NCI-H460 (cell line): ENCODE data around the gene CCDC43. TPM values are rescaled to one million over a fixed set of nuclear protein-coding genes. Genes with fewer than 3 reads are reported as not detected.

Source experiments
- DNase-seq: peaks from one replicate; pipeline ENCODE4 v3.0.0-alpha.2; 2016; ENCODE audit warnings: low read depth; ENCODE audit errors: extremely low read depth
- small RNA-seq, 2 experiments: library from RNA; depleted of rRNA; stranded (forward); fragments of <200 nt; gene quantifications; one replicate each; pipeline ENCODE3, GENCODE V24; 2014
- total RNA-seq: library from RNA; depleted of rRNA; stranded (reverse); fragments of >200 nt; shearing (Covaris generic); gene quantifications from 2 replicates; pipeline ENCODE4 v1.2.3, GENCODE V29; 2014; rRNA removed

Gene CCDC43
- total RNA-seq, 1 experiment from 2014 or later, result 49.1 TPM

DNA sequence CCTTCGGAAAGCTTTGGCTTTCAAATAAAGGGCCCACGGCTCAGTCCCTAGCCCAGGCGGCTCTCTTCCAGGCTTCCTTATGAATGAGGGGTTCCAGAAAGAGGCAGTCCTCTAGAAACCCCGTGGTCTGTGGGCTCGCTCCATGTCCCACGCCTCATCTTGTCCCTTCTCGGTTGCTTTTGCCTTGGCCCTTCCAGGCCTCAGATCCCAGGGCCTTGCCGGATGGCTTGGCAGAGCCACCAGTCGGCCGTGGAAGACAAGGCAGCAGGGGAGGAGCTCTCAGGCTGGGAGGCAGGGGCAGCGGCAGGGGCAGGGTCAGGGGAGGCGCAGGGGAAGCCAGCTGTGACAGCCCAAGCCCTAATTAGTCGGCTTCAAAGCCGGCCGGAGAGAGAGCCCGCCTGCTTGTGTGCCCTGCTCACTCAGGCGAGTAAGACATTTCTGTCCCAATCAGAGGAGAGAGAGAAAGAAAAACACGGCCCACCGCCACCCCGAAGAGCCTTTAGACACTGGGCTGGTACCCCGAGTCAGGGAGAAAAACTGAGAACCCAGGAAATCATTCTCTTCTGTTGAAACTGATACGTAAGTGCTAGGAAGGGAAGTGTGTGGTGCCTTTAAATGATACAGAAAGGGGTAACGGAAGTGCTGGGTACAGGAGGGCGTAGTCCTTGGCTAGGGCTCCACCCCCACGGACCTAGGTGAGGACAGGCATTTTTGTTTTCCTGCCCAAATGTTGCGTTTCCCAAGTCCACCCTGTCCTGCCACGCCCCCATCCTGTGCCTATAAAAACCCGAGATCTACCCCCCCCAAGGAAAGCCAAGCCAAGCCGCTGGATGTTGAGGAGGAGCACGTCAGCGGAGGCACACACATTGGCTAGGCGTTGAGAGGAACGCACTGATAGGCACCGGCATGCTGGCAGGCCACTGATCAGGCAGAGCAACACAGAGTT is 61.1 kb downstream of the CCDC43 start:
- DNase-seq, result no peak

GRCh38 chr17:44627513-44628242 is 61.9 kb downstream of the CCDC43 start:
- DNase-seq, result no peak

Small RNAs within 50 kb of the gene (small RNA-seq; reads per million reads assigned to genes)
- 0 reads per million in 2 experiments for gene RN7SL819P
- 0 reads per million in 2 experiments for gene SMCO4P1

Other genes starting within 250 kb of the CCDC43 start
- gene GPATCH8, start 186.4 kb downstream of the CCDC43 start, total RNA-seq, result 17.8 and 20.0 TPM in 2 replicates
- gene FZD2, start 132.3 kb downstream of the CCDC43 start, total RNA-seq, result 1.7 and 2.0 TPM in 2 replicates
- 0.75 and 0.82 TPM in 2 replicates for gene MEIOC, start 33.3 kb downstream of the CCDC43 start, total RNA-seq
- gene DBF4B, start 18.9 kb upstream of the CCDC43 start, total RNA-seq, result 11.5 and 12.9 TPM in 2 replicates
- 0.75 and 0.94 TPM in 2 replicates for gene ADAM11, start 69.2 kb upstream of the CCDC43 start, total RNA-seq
- gene GJC1, start 140.5 kb upstream of the CCDC43 start, total RNA-seq, result 4.4 and 5.2 TPM in 2 replicates
- not detected in 2 replicates for gene HIGD1B, start 158.1 kb upstream of the CCDC43 start, total RNA-seq
- gene EFTUD2, start 209.7 kb upstream of the CCDC43 start, total RNA-seq, result 112 and 137 TPM in 2 replicates
- gene GFAP, start 225.7 kb upstream of the CCDC43 start, total RNA-seq, result 0.09 and 0.32 TPM in 2 replicates